ENCODE data around the gene SLC6A19.

DNA sequence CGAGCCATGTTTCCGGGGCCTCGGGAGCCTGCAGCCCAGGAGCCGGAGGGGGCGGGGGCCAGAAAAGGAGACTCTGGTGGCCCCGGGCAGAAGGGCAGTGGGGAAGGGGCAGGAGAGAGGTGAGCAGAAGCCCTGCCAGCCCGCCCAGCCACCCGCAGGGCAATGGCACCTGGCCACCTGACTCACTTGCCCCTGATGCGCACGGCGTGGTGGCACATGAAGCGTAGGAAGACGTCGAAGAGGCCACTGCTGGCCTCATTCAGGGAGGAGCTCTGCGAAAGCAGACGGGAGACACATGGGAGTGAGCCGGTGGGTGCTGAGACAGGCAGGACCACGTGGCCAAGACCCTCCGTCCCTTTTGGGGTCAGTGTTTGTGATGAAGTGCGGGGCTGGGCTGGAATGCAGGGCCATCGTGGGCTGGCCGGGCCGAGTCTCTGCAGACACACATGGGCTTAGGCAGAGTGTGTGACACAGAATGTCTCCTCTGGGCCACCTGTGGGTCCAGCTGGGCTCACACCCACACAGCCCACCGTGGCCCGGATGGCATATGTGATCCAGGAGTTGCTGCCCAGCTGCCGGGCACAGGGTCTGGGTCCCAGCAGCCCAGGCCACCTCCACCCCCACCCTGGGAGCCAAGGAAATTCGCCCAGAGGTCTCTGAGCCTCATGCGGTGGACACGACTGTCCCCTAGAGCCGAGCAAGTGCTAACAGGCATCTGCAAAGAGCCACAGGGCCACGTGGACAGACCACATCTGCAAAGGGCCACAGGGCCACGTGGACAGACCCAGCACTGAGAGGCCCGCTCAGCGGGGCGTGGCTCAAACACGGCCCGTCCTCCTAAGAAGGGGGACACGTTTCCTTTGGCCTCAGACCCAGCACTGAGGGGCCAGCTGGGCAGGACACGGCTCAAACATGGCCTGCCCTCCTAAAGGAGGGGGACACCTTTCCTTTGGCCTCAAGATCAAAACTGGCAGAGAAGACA, 69.8 kb downstream of the SLC6A19 start:
- TF ChIP-seq, protein P1, sequence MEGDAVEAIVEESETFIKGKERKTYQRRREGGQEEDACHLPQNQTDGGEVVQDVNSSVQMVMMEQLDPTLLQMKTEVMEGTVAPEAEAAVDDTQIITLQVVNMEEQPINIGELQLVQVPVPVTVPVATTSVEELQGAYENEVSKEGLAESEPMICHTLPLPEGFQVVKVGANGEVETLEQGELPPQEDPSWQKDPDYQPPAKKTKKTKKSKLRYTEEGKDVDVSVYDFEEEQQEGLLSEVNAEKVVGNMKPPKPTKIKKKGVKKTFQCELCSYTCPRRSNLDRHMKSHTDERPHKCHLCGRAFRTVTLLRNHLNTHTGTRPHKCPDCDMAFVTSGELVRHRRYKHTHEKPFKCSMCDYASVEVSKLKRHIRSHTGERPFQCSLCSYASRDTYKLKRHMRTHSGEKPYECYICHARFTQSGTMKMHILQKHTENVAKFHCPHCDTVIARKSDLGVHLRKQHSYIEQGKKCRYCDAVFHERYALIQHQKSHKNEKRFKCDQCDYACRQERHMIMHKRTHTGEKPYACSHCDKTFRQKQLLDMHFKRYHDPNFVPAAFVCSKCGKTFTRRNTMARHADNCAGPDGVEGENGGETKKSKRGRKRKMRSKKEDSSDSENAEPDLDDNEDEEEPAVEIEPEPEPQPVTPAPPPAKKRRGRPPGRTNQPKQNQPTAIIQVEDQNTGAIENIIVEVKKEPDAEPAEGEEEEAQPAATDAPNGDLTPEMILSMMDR (conservative IDR thresholded peaks at IDR 0.05; ENCODE audit: low read depth, low read length) = no peak
- TF ChIP-seq EZH2 (IDR thresholded peaks at IDR 0.05; ENCODE audit: borderline replicate concordance, low read depth, low read length, poor library complexity, severe bottlenecking) = no peak

Data from A673 (cell line).